Testis (tissue), 2 donors: Measurements from ENCODE around the gene PHKA1.

ENCODE experiments used
- CTCF ChIP-seq, 3 experiments: fragments of 450-650 bp in 2 of 3; fragments of 200-600 bp in 1 of 3; sonication (generic) in 1 of 3; IDR thresholded peaks; one replicate each; pipeline ENCODE4 v1.5.1; 2016 to 2019; ENCODE audit warnings: antibody characterized with exemption in 3 of 3, mild to moderate bottlenecking in 2 of 3, moderate library complexity in 1 of 3
- POLR2A ChIP-seq: fragments of 450-650 bp; IDR thresholded peaks from one replicate; pipeline ENCODE4 v1.6.1; 2017; ENCODE audit warnings: antibody characterized with exemption, mild to moderate bottlenecking, moderate library complexity

GRCh38 chrX:72705814-72706213 lies 8.3 kb downstream of the PHKA1 start:
- TF ChIP-seq CTCF (IDR thresholded peaks at IDR 0.05) (no peak), POLR2A (no peak)
